Coronary artery (tissue), 2 donors: ENCODE results near the gene RAB1B.
"Not testable (repeated sequence)": the region's sequence is repeated elsewhere in the genome, so short reads cannot be mapped to it uniquely, and the experiment has no call there.

ENCODE experiments used
- DNase-seq: peaks from one replicate; pipeline ENCODE4 v3.0.0-alpha.2; 2017; ENCODE audit warnings: low spot score
- H3K27ac ChIP-seq, 2 donors: fragments of 200-600 bp; sonication (generic); one replicate each; pipeline ENCODE4 v1.5.1; 2016 to 2019
- H3K4me3 ChIP-seq: fragments of 200-600 bp; sonication (generic); 2 replicates; pipeline ENCODE4 v1.5.1; 2016; ENCODE audit warnings: mild to moderate bottlenecking, moderate library complexity
- TF ChIP-seq, protein P1 (sequence below): fragments of 200-600 bp; sonication (generic); IDR thresholded peaks from one replicate; pipeline ENCODE4 v1.5.1; 2019; ENCODE audit warnings: antibody characterized with exemption

The RAB1B gene

DNA sequence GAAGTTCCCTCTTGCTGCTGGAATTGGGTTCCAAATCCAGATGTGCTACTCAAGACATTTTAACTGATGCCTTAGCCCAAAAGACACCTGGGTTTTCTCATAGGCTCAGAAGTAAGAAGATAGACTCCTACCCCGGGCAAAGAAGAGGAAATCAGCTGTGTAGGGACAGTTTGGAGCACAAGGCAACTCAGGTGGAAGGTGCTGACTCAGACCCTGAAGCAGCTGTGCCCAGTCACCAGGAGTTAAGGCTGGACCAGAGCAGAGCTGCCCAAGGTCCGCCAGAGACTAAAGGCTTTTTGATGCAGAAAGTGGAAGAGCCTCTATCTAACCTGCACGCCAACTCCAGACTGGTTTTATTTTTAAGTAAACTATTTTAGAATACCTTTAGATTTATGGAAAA lies 20.6 kb upstream of the RAB1B start:
- DNase-seq: no peak
- TF ChIP-seq, protein P1, sequence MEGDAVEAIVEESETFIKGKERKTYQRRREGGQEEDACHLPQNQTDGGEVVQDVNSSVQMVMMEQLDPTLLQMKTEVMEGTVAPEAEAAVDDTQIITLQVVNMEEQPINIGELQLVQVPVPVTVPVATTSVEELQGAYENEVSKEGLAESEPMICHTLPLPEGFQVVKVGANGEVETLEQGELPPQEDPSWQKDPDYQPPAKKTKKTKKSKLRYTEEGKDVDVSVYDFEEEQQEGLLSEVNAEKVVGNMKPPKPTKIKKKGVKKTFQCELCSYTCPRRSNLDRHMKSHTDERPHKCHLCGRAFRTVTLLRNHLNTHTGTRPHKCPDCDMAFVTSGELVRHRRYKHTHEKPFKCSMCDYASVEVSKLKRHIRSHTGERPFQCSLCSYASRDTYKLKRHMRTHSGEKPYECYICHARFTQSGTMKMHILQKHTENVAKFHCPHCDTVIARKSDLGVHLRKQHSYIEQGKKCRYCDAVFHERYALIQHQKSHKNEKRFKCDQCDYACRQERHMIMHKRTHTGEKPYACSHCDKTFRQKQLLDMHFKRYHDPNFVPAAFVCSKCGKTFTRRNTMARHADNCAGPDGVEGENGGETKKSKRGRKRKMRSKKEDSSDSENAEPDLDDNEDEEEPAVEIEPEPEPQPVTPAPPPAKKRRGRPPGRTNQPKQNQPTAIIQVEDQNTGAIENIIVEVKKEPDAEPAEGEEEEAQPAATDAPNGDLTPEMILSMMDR: no peak
- no peak overlapping the region for H3K4me3 ChIP-seq
- no peak overlapping the region for H3K27ac ChIP-seq

DNA sequence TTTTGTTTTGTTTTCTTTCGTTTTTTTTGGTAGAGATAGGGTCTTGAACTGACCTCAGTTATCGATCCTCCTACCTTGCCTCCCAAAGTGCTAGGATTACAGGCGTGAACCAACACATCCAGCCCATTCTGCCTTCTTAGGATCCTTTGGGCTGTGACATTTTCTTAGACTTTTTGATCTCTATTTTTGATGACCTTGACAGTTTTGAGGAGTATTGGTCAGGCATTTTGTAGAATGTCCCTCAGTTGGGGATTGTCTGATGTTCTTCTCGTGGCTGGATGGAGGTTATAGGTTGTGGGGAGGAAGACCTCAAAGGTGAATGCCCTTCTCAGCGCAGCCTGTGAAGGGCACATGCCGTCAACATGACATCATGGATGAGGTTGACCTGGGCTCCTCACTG lies 19.5 kb upstream of the RAB1B start:
- Histone ChIP-seq H3K27ac (no peak overlapping the region), H3K4me3 (no peak overlapping the region)
- no peak for DNase-seq
- TF ChIP-seq, protein P1: no peak

DNA sequence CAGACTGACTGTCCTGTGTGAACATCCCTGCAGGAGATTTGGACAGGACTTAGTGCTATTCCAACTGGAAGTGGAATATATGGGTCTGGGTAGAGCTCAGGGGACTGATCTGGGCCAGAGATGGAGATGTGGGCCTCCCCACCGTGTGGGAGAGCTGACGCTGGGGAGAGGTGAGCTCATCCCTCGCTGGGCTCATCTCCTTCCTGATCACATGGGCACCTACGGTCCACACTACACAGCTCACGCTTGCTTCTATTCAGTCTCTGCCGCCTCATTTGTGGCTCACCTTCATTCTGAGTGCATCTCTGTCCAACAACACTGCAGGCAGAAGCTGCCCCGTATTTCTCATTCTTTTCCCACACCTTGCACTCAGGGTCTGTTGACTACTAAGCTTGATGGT lies 16.6 kb upstream of the RAB1B start:
- no peak for DNase-seq
- TF ChIP-seq, protein P1: no peak
- no peak overlapping the region for H3K4me3 ChIP-seq
- H3K27ac ChIP-seq: no peak overlapping the region

DNA sequence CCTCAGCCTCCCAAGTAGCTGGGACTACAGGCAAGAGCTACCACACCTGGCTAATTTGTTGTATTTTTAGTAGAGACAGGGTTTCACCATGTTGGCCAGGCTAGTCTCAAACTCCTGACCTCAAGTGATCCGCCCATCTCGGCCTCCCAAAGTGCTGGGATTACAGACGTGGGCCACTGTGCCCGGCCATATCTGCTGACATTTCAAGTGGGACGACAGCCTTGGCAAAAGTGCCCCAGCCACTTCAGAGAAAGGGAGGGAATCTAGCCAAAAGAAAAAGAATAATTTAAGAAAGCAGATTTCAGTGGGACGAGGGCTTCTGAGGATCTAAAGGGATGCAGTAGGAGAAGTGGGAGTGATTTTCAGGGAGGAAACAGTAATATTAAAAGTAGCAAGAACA lies 15.4 kb upstream of the RAB1B start:
- not testable (repeated sequence) for DNase-seq, H3K27ac ChIP-seq, H3K4me3 ChIP-seq

DNA sequence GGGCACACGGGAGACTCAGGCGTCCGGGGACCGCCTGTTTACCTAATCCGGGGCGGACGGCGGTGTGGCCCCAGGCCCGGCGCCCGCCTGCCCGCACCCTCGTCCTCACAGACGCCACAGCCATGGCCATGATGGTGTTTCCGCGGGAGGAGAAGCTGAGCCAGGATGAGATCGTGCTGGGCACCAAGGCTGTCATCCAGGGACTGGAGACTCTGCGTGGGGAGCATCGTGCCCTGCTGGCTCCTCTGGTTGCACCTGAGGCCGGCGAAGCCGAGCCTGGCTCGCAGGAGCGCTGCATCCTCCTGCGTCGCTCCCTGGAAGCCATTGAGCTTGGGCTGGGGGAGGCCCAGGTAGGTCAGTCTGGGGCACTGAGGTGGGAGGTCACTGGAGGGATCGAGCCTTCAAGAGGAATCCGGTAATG lies 10.0 kb upstream of the RAB1B start:
- Histone ChIP-seq H3K4me3 (peak overlapping the region; percentile 98), H3K27ac (peak overlapping the region; percentile 78 to 92)
- no peak for DNase-seq
- TF ChIP-seq, protein P1: no peak

DNA sequence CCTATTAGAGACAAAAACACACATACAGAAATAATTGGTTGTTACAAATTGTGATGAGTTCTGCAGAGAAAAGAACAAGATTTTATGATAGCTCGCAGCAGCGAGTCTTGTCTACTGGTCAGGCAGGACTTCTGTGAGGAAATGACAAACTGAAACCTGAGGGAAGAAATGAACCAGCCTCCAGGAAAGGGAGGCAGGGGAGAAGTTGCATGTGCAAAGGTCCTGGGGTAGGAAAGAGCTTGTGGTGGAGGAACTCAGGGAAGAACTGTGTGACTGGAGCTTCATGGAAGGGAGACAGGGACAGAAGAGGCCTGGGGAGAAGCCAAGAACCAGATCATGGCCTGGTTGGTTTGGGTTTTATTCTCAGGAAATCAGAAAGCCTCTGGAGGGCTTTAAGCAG lies 9.2 kb upstream of the RAB1B start:
- DNase-seq: no peak
- Histone ChIP-seq H3K27ac (no peak overlapping the region), H3K4me3 (no peak overlapping the region)
- TF ChIP-seq, protein P1: no peak

DNA sequence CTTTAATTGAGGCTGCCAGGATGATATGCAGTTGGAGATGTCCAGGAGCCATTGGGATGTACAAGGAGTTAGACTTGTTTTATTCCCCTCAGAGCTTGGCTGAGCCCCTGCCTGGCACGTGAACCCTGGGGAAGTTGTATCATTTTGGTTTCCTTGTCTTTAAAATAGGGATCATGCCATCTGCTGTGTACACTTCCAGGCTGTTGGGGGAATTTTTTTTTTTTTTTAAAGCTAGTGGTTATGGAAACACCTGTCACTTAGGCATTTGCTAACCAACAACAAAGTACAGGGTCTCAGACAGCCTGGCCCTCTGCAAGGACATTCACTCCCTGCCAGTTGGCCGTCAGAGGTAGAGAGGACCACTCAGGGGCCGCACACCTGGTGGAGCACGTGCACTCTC lies 8.5 kb upstream of the RAB1B start:
- H3K27ac ChIP-seq: no peak overlapping the region

More for the DNA sequence above, 8.5 kb upstream of the RAB1B start:
- DNase-seq: no peak
- H3K4me3 ChIP-seq: no peak overlapping the region
- TF ChIP-seq, protein P1: no peak
